IMR-90 (cell line): ENCODE results near the gene GCFC2. TPM values are rescaled to one million over a fixed set of nuclear protein-coding genes. Genes with fewer than 3 reads are reported as not detected.

Experiments
- ATAC-seq: fragments of 200-7000 bp; cut with Tn5 transposase; 2 replicates; pipeline ENCODE4 v1.9.1; 2020; ENCODE audit warnings: low read depth, mild to moderate bottlenecking, moderate library complexity
- BruUV-seq: library from RNA; stranded (reverse); fragments of 400-500 nt; replicated peaks from 2 replicates; lab custom pipeline; 2021; lab: Mats Ljungman, UMichigan
- CTCF ChIA-PET: fragments of 300-600 bp; formaldehyde crosslinking; extraction: SDS; loops from one replicate; lab custom pipeline; 2021; ENCODE audit warnings: antibody characterized with exemption; lab: Yijun Ruan, JAX
- POLR2A ChIA-PET: fragments of 300-600 bp; sonication (Branson Sonifier 250); formaldehyde crosslinking; loops from one replicate; lab custom pipeline; 2022; ENCODE audit warnings: antibody characterized with exemption; ENCODE audit not compliant: unreplicated experiment; lab: Charles Lee
- DNase-seq: peaks from one replicate; pipeline ENCODE4 v3.0.0; 2013
- H2AFZ ChIP-seq: replicated peaks from 2 replicates; pipeline ENCODE3; 2013; ENCODE audit warnings: low read length, mild to moderate bottlenecking; ENCODE audit not compliant: poor library complexity
- H2AK5ac ChIP-seq: 2 replicates; pipeline ENCODE4 v1.6.1; 2013; ENCODE audit warnings: low read depth, low read length, inconsistent platforms
- H2AK9ac ChIP-seq: replicated peaks from 2 replicates; pipeline ENCODE3; 2013; ENCODE audit warnings: mild to moderate bottlenecking, low read depth, low read length, moderate library complexity; ENCODE audit not compliant: poor library complexity
- H2BK120ac ChIP-seq: 2 replicates; pipeline ENCODE4 v1.6.1; 2013; ENCODE audit warnings: low read depth, low read length, inconsistent platforms
- H2BK15ac ChIP-seq: 3 replicates; pipeline ENCODE4 v1.6.1; 2013; ENCODE audit warnings: low read depth, low read length, inconsistent platforms
- H2BK20ac ChIP-seq: 2 replicates; pipeline ENCODE4 v1.6.1; 2013; ENCODE audit warnings: low read depth, mild to moderate bottlenecking, inconsistent platforms, low read length, moderate library complexity
- H2BK5ac ChIP-seq: 2 replicates; pipeline ENCODE4 v1.6.1; 2013; ENCODE audit warnings: mild to moderate bottlenecking, low read depth, low read length, inconsistent platforms; ENCODE audit not compliant: poor library complexity, severe bottlenecking
- H3K14ac ChIP-seq: replicated peaks from 2 replicates; pipeline ENCODE4 v1.6.1; 2013; ENCODE audit warnings: low read depth, low read length, inconsistent platforms
- H3K18ac ChIP-seq: 2 replicates; pipeline ENCODE4 v1.6.1; 2013; ENCODE audit warnings: low read depth, low read length, control low read depth
- H3K23ac ChIP-seq: 2 replicates; pipeline ENCODE4 v1.6.1; 2013; ENCODE audit warnings: low read depth, low read length, inconsistent platforms
- H3K27ac ChIP-seq: 2 replicates; pipeline ENCODE4 v1.5.1; 2013; ENCODE audit warnings: mild to moderate bottlenecking, control low read depth, low read length; ENCODE audit not compliant: insufficient read depth
- H3K27me3 ChIP-seq: 2 replicates; pipeline ENCODE4 v1.6.1; 2013; ENCODE audit warnings: low read length; ENCODE audit not compliant: control insufficient read depth, insufficient read depth
- H3K36me3 ChIP-seq: 2 replicates; pipeline ENCODE4 v1.6.1; 2013; ENCODE audit warnings: low read length, mixed read lengths; ENCODE audit not compliant: control insufficient read depth, insufficient read depth
- H3K4ac ChIP-seq: 2 replicates; pipeline ENCODE4 v1.6.1; 2013; ENCODE audit warnings: low read depth, low read length, inconsistent platforms
- H3K4me1 ChIP-seq: 2 replicates; pipeline ENCODE4 v1.6.1; 2013; ENCODE audit warnings: low read length, mixed read lengths; ENCODE audit not compliant: control insufficient read depth, insufficient read depth
- H3K4me2 ChIP-seq: 2 replicates; pipeline ENCODE4 v1.6.1; 2013; ENCODE audit warnings: low read depth, mild to moderate bottlenecking, control low read depth, low read length, moderate library complexity
- H3K4me3 ChIP-seq: 2 replicates; pipeline ENCODE4 v1.5.1; 2013; ENCODE audit warnings: low read depth, mild to moderate bottlenecking, control low read depth, low read length, moderate library complexity; ENCODE audit not compliant: insufficient read depth
- H3K56ac ChIP-seq: 2 replicates; pipeline ENCODE4 v1.6.1; 2013; ENCODE audit warnings: low read length, inconsistent platforms; ENCODE audit not compliant: insufficient read depth; ENCODE audit errors: extremely low read depth
- H3K79me1 ChIP-seq, 2 experiments: 2 replicates each; pipeline ENCODE4 v1.6.1; 2013; ENCODE audit warnings: low read length in 2 of 2, inconsistent platforms in 1 of 2, low read depth in 1 of 2
- H3K9ac ChIP-seq: 2 replicates; pipeline ENCODE4 v1.6.1; 2013; ENCODE audit warnings: low read depth, low read length, control low read depth
- H3K9me1 ChIP-seq: 2 replicates; pipeline ENCODE4 v1.6.1; 2013; ENCODE audit warnings: low read length, inconsistent platforms; ENCODE audit not compliant: insufficient read depth
- H3K9me3 ChIP-seq: 2 replicates; pipeline ENCODE4 v1.6.1; 2013; ENCODE audit warnings: low read length; ENCODE audit not compliant: control insufficient read depth, insufficient read depth
- H4K20me1 ChIP-seq: 2 replicates; pipeline ENCODE4 v1.6.1; 2013; ENCODE audit warnings: low read length, inconsistent platforms; ENCODE audit not compliant: insufficient read depth
- H4K5ac ChIP-seq: 2 replicates; pipeline ENCODE4 v1.6.1; 2013; ENCODE audit warnings: mild to moderate bottlenecking, low read depth, low read length, control low read depth
- H4K8ac ChIP-seq, 2 experiments: 2 replicates each; pipeline ENCODE4 v1.6.1; 2013; ENCODE audit warnings: low read depth in 2 of 2, low read length in 2 of 2, control low read depth in 1 of 2, inconsistent platforms in 1 of 2
- H4K91ac ChIP-seq: 2 replicates; pipeline ENCODE4 v1.6.1; 2013; ENCODE audit warnings: low read depth, low read length, inconsistent platforms; ENCODE audit not compliant: insufficient read depth
- MAFK ChIP-seq: IDR thresholded peaks from 2 replicates; pipeline ENCODE4 v1.6.1; 2012; ENCODE audit warnings: low read depth, low read length, improper control_type of control experiment
- RAD21 ChIP-seq: IDR thresholded peaks from 2 replicates; pipeline ENCODE4 v1.6.1; 2012; ENCODE audit warnings: low read length, improper control_type of control experiment
- RCOR1 ChIP-seq: IDR thresholded peaks from 2 replicates; pipeline ENCODE4 v1.6.1; 2012; ENCODE audit warnings: mild to moderate bottlenecking, low read length, improper control_type of control experiment; ENCODE audit not compliant: insufficient replicate concordance
- WGBS, 2 experiments: methylation state at CpG; one replicate each; pipeline versions ENCODE4 v1.1.5 to v1.1.7; 2013; ENCODE audit warnings: missing lambda C conversion rate in 2 of 2; ENCODE audit not compliant: insufficient read length in 1 of 2; ENCODE audit errors: extremely low coverage in 2 of 2; 5-methylcytosine and 5-hydroxymethylcytosine counted together
- dilution Hi-C: fragments of 300-500 bp; cut with HindIII; formaldehyde crosslinking; loops from one replicate; pipeline ENCODE4 v1.14.3; 2018; ENCODE audit warnings: low sequenced_read_pairs; ENCODE audit not compliant: unreplicated experiment
- in situ Hi-C: fragments of 300-500 bp; cut with MboI; formaldehyde crosslinking; loops from 3 replicates; pipeline ENCODE4 v1.14.3; 2019; ENCODE audit warnings: low sequenced_read_pairs, inconsistent platforms, mixed read lengths
- intact Hi-C: fragments of 100-400 bp; cut with micrococcal nuclease; formaldehyde crosslinking; loops from 2 replicates; pipeline ENCODE4 v1.10.0; 2022
- polyA plus RNA-seq, 3 experiments: library from polyadenylated mRNA; depleted of rRNA; stranded (reverse); fragments of >200 nt; gene quantifications; 2 replicates each; pipeline ENCODE4 v1.2.3, GENCODE V29; 2012; ENCODE audit warnings: low replicate concordance in 1 of 3
- total RNA-seq: library from RNA; depleted of rRNA; stranded (reverse); fragments of >200 nt; gene quantifications from 2 replicates; pipeline ENCODE4 v1.2.3, GENCODE V29; 2012
- TF ChIP-seq, protein P1 (sequence below): conservative IDR thresholded peaks from 2 replicates; pipeline ENCODE4 v1.5.1; 2012; ENCODE audit warnings: mild to moderate bottlenecking, low read depth, low read length, improper control_type of control experiment
- TF ChIP-seq, protein P2 (sequence below): fragments of 150-350 bp; IDR thresholded peaks from 2 replicates; pipeline ENCODE4 v1.6.1; 2017; ENCODE audit warnings: mild to moderate bottlenecking, antibody characterized with exemption, low read length, low read depth

The GCFC2 gene
- total and polyA plus RNA-seq, 2 of the 4 experiments (the other 2 are of a cell fraction), result 6.4 to 10.0 TPM

DNA sequence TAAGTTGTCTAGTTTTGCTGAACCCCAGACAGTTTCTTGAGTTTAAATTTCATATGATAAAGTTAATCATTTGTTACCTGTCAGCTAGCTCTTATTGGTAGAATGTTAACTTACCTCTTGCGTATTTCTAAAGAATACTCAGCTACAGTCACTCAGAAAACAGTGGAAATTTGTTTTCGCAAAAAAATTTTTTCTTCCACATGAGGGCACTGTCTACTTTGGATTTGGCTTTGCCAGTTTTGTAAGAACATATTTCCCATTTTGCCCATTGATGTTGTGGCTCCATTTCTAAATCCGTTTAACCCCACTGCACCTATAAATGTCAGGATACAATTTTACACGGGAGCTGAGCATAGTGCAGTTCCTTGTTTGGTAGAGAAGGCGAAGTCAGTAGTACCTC is 19.1 kb upstream of the GCFC2 start:
- no peak overlapping the region for H4K8ac ChIP-seq
- no peak overlapping the region for H2BK120ac ChIP-seq
- no peaks in the 10 kb centered on the region for H3K36me3 ChIP-seq
- H4K5ac ChIP-seq, result no peak overlapping the region
- H2AFZ ChIP-seq, result no peak overlapping the region
- H3K9me3 ChIP-seq, result no peaks in the 10 kb centered on the region
- ATAC-seq, result no peak; the same call in 1 of the 2 replicates
- no peak overlapping the region for H2BK15ac ChIP-seq
- no peak overlapping the region for H3K23ac ChIP-seq
- no peak overlapping the region for H2AK5ac ChIP-seq
- no peak overlapping the region for H3K14ac ChIP-seq
- no peak overlapping the region for H2BK20ac ChIP-seq
- WGBS, 2 experiments, result no CpG with 5 or more reads among the region's 5 CpGs
- no peak overlapping the region for H3K18ac ChIP-seq
- H3K4ac ChIP-seq, result no peak overlapping the region
- dilution Hi-C loops, result no loop called here
- no peak overlapping the region for H4K91ac ChIP-seq
- intact Hi-C loops, result loop anchor here (5.0 kb wide), 1 partner anchor 867 kb away; no protein-coding TSS in a partner anchor
- no peak overlapping the region for H3K27ac ChIP-seq
- no TSS peak for BruUV-seq
- no peak for DNase-seq
- no peaks in the 10 kb centered on the region for H3K4me1 ChIP-seq
- no peaks in the 10 kb centered on the region for H4K20me1 ChIP-seq
- H3K56ac ChIP-seq, result no peak overlapping the region
- peaks cover 10% of the 10 kb centered on the region for H3K27me3 ChIP-seq
- TF ChIP-seq, protein P1, sequence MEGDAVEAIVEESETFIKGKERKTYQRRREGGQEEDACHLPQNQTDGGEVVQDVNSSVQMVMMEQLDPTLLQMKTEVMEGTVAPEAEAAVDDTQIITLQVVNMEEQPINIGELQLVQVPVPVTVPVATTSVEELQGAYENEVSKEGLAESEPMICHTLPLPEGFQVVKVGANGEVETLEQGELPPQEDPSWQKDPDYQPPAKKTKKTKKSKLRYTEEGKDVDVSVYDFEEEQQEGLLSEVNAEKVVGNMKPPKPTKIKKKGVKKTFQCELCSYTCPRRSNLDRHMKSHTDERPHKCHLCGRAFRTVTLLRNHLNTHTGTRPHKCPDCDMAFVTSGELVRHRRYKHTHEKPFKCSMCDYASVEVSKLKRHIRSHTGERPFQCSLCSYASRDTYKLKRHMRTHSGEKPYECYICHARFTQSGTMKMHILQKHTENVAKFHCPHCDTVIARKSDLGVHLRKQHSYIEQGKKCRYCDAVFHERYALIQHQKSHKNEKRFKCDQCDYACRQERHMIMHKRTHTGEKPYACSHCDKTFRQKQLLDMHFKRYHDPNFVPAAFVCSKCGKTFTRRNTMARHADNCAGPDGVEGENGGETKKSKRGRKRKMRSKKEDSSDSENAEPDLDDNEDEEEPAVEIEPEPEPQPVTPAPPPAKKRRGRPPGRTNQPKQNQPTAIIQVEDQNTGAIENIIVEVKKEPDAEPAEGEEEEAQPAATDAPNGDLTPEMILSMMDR, result peak; percentile 31
- TF ChIP-seq RAD21, result peak; percentile 34
- TF ChIP-seq MAFK, result no peak
- TF ChIP-seq RCOR1, result no peak
- TF ChIP-seq, protein P2, sequence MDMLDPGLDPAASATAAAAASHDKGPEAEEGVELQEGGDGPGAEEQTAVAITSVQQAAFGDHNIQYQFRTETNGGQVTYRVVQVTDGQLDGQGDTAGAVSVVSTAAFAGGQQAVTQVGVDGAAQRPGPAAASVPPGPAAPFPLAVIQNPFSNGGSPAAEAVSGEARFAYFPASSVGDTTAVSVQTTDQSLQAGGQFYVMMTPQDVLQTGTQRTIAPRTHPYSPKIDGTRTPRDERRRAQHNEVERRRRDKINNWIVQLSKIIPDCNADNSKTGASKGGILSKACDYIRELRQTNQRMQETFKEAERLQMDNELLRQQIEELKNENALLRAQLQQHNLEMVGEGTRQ, result no peak
- no peak overlapping the region for H3K4me2 ChIP-seq
- no peak overlapping the region for H2BK5ac ChIP-seq
- POLR2A ChIA-PET, result no interaction called here
- CTCF ChIA-PET, result interaction anchor here (1.3 to 1.9 kb wide), 2 partner anchors 8 to 19 kb away, joined by 4 to 6 read pairs; no protein-coding TSS in a partner anchor
- H2AK9ac ChIP-seq, result no peak overlapping the region
- no peak overlapping the region for H3K4me3 ChIP-seq
- H3K9me1 ChIP-seq, result no peaks in the 10 kb centered on the region
- no peak overlapping the region for H3K9ac ChIP-seq
- H3K79me1 ChIP-seq, result no peaks in the 10 kb centered on the region
- in situ Hi-C loops, result no loop called here
